Body of pancreas (tissue), 4 donors: ENCODE results near the gene APC2.

Experiments used
- POLR2A ChIP-seq, 3 donors: fragments of 450-650 bp; IDR thresholded peaks; one replicate each; pipeline ENCODE4 v1.6.1; 2016; ENCODE audit warnings: antibody characterized with exemption in 3 of 3, mild to moderate bottlenecking in 2 of 3
- TF ChIP-seq, protein P1 (sequence below), 7 experiments: fragments of 450-650 bp in 4 of 7; fragments of 200-600 bp in 3 of 7; sonication (generic) in 3 of 7; IDR thresholded peaks; one replicate each; pipeline ENCODE4 v1.5.1; 2016 to 2019; ENCODE audit warnings: antibody characterized with exemption in 7 of 7

DNA sequence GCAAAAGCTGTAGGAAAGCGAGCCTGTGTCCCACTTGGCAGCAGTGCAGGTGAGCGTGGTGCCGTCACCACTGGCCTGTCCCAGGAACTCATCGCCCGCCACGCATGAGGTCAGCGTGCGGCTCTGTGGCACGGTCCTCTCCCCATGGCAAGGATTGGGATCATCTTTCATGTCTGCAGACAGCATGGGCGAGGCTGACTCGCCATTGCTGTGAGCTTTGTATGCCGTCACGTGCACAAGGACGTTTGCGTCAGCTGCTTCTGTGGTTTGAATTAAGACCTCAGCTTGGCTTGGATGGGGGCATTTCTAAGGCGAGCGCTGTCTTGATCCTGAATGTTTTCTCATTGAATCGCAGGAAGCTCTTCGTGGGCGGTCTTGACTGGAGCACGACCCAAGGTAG lies 32.8 kb upstream of the APC2 start:
- TF ChIP-seq, protein P1, sequence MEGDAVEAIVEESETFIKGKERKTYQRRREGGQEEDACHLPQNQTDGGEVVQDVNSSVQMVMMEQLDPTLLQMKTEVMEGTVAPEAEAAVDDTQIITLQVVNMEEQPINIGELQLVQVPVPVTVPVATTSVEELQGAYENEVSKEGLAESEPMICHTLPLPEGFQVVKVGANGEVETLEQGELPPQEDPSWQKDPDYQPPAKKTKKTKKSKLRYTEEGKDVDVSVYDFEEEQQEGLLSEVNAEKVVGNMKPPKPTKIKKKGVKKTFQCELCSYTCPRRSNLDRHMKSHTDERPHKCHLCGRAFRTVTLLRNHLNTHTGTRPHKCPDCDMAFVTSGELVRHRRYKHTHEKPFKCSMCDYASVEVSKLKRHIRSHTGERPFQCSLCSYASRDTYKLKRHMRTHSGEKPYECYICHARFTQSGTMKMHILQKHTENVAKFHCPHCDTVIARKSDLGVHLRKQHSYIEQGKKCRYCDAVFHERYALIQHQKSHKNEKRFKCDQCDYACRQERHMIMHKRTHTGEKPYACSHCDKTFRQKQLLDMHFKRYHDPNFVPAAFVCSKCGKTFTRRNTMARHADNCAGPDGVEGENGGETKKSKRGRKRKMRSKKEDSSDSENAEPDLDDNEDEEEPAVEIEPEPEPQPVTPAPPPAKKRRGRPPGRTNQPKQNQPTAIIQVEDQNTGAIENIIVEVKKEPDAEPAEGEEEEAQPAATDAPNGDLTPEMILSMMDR (IDR thresholded peaks at IDR 0.05) = no peak
- TF ChIP-seq POLR2A (IDR thresholded peaks at IDR 0.05) = no peak
